H9 (cell line): ENCODE data around the gene SORBS1. TPM values are rescaled to one million over a fixed set of nuclear protein-coding genes. Genes with fewer than 3 reads are reported as not detected.

ENCODE experiments used
- DNase-seq: peaks from one replicate; pipeline ENCODE4 v3.0.0-alpha.2; 2017
- H2AFZ ChIP-seq: one replicate; pipeline ENCODE4 v1.6.1; 2013; ENCODE audit warnings: mild to moderate bottlenecking, low read length, control low read depth, moderate library complexity
- H2AK5ac ChIP-seq: 2 replicates; pipeline ENCODE4 v1.6.1; 2013; ENCODE audit warnings: low read length, control low read depth, mixed read lengths; ENCODE audit not compliant: insufficient read length
- H2BK120ac ChIP-seq: one replicate; pipeline ENCODE4 v1.6.1; 2013; ENCODE audit warnings: low read depth, mild to moderate bottlenecking, low read length, control low read depth, inconsistent platforms; ENCODE audit not compliant: poor library complexity, severe bottlenecking
- H2BK12ac ChIP-seq: 2 replicates; pipeline ENCODE4 v1.6.1; 2013; ENCODE audit warnings: low read length, control low read depth, mixed read lengths, low read depth; ENCODE audit not compliant: insufficient read length
- H2BK15ac ChIP-seq: 2 replicates; pipeline ENCODE4 v1.6.1; 2013; ENCODE audit warnings: low read depth, low read length, control low read depth
- H2BK20ac ChIP-seq: one replicate; pipeline ENCODE4 v1.6.1; 2013; ENCODE audit warnings: low read depth, mild to moderate bottlenecking, low read length, control low read depth, inconsistent platforms; ENCODE audit not compliant: poor library complexity, severe bottlenecking
- H2BK5ac ChIP-seq: 2 replicates; pipeline ENCODE4 v1.6.1; 2013; ENCODE audit warnings: low read length, control low read depth, mixed read lengths; ENCODE audit not compliant: insufficient read length
- H3K14ac ChIP-seq: 2 replicates; pipeline ENCODE4 v1.6.1; 2013; ENCODE audit warnings: low read length, control low read depth; ENCODE audit not compliant: insufficient read depth
- H3K18ac ChIP-seq: 2 replicates; pipeline ENCODE4 v1.6.1; 2013; ENCODE audit warnings: low read depth, mild to moderate bottlenecking, mixed read lengths, low read length, control low read depth; ENCODE audit not compliant: insufficient read length
- H3K23ac ChIP-seq: 2 replicates; pipeline ENCODE4 v1.6.1; 2013; ENCODE audit warnings: low read length, control low read depth, mixed read lengths, low read depth; ENCODE audit not compliant: insufficient read length
- H3K23me2 ChIP-seq: 2 replicates; pipeline ENCODE4 v1.6.1; 2013; ENCODE audit warnings: low read depth, mild to moderate bottlenecking, mixed read lengths, low read length, control low read depth; ENCODE audit not compliant: insufficient read length, poor library complexity, severe bottlenecking
- H3K27ac ChIP-seq: 2 replicates; pipeline ENCODE4 v1.5.1; 2013; ENCODE audit warnings: low read length, control low read depth, mixed read lengths, low read depth; ENCODE audit not compliant: insufficient read length
- H3K27me3 ChIP-seq: 2 replicates; pipeline ENCODE4 v1.6.1; 2013; ENCODE audit warnings: low read length, control low read depth, inconsistent platforms; ENCODE audit not compliant: insufficient read depth
- H3K4ac ChIP-seq: 2 replicates; pipeline ENCODE4 v1.6.1; 2013; ENCODE audit warnings: low read depth, mild to moderate bottlenecking, control low read depth, inconsistent platforms, low read length, moderate library complexity
- H3K4me1 ChIP-seq: 2 replicates; pipeline ENCODE4 v1.6.1; 2013; ENCODE audit warnings: low read length, control low read depth, inconsistent platforms; ENCODE audit not compliant: insufficient read depth
- H3K4me2 ChIP-seq: 2 replicates; pipeline ENCODE4 v1.6.1; 2013; ENCODE audit warnings: low read length, control low read depth, mixed read lengths; ENCODE audit not compliant: insufficient read length, insufficient read depth
- H3K56ac ChIP-seq: 2 replicates; pipeline ENCODE4 v1.6.1; 2013; ENCODE audit warnings: low read depth, mild to moderate bottlenecking, mixed read lengths, low read length, control low read depth; ENCODE audit not compliant: insufficient read length
- H3K79me1 ChIP-seq: 2 replicates; pipeline ENCODE4 v1.6.1; 2013; ENCODE audit warnings: low read depth, mild to moderate bottlenecking, moderate library complexity, low read length, control low read depth, inconsistent platforms; ENCODE audit not compliant: insufficient read depth, poor library complexity, severe bottlenecking
- H3K79me2 ChIP-seq: 2 replicates; pipeline ENCODE4 v1.6.1; 2013; ENCODE audit warnings: low read length, control low read depth, inconsistent platforms; ENCODE audit not compliant: insufficient read depth
- H3K9ac ChIP-seq: 2 replicates; pipeline ENCODE4 v1.6.1; 2013; ENCODE audit warnings: low read length, control low read depth, mixed read lengths; ENCODE audit not compliant: insufficient read length; ENCODE audit errors: extremely low read depth
- H3K9me3 ChIP-seq: one replicate; pipeline ENCODE4 v1.6.1; 2013; ENCODE audit warnings: low read depth, low read length, inconsistent platforms; ENCODE audit not compliant: control insufficient read depth
- H3T11ph ChIP-seq: one replicate; pipeline ENCODE4 v1.6.1; 2013; ENCODE audit warnings: mild to moderate bottlenecking, low read length, control low read depth, inconsistent platforms
- H4K20me1 ChIP-seq: one replicate; pipeline ENCODE4 v1.6.1; 2013; ENCODE audit not compliant: control insufficient read depth, insufficient read length, insufficient read depth
- H4K5ac ChIP-seq: 2 replicates; pipeline ENCODE4 v1.6.1; 2013; ENCODE audit warnings: low read depth, mild to moderate bottlenecking, mixed read lengths, low read length, control low read depth; ENCODE audit not compliant: insufficient read length
- H4K8ac ChIP-seq: replicated peaks from 2 replicates; pipeline ENCODE4 v1.6.1; 2013; ENCODE audit warnings: low read length, control low read depth, mixed read lengths, low read depth; ENCODE audit not compliant: insufficient read length
- H4K91ac ChIP-seq: 2 replicates; pipeline ENCODE4 v1.6.1; 2013; ENCODE audit warnings: low read depth, mild to moderate bottlenecking, moderate library complexity, mixed read lengths, low read length, control low read depth; ENCODE audit not compliant: insufficient read length
- H3K27ac Mint-ChIP-seq, 3 experiments: 2 replicates in 2 of 3; 3 replicates in 1 of 3; pipeline ENCODE4 v1.8.0; 2020 to 2021; ENCODE audit warnings: mixed read lengths in 3 of 3, mild to moderate bottlenecking in 1 of 3, moderate library complexity in 1 of 3
- H3K27me3 Mint-ChIP-seq: 2 replicates; pipeline ENCODE4 v1.8.0; 2021; ENCODE audit warnings: low read depth, mild to moderate bottlenecking, moderate library complexity, mixed read lengths
- H3K36me3 Mint-ChIP-seq, 3 experiments: 2 replicates in 2 of 3; 3 replicates in 1 of 3; pipeline ENCODE4 v1.8.0; 2020 to 2021; ENCODE audit warnings: low read depth in 3 of 3, mixed read lengths in 3 of 3; ENCODE audit not compliant: insufficient read depth in 1 of 3
- H3K4me1 Mint-ChIP-seq, 2 experiments: 2 replicates each; pipeline ENCODE4 v1.8.0; 2020; ENCODE audit warnings: mixed read lengths in 2 of 2
- H3K4me3 Mint-ChIP-seq, 2 experiments: 2 replicates in 1 of 2; 3 replicates in 1 of 2; pipeline ENCODE4 v1.8.0; 2020 to 2021; ENCODE audit warnings: mild to moderate bottlenecking in 2 of 2, mixed read lengths in 2 of 2, moderate library complexity in 1 of 2
- H3K9me3 Mint-ChIP-seq, 2 experiments: 2 replicates in 1 of 2; 3 replicates in 1 of 2; pipeline ENCODE4 v1.8.0; 2020; ENCODE audit warnings: mild to moderate bottlenecking in 2 of 2, mixed read lengths in 2 of 2, moderate library complexity in 1 of 2
- CTCF ChIP-seq: fragments of 200-600 bp; sonication (generic); conservative IDR thresholded peaks from 3 replicates; pipeline ENCODE4 v1.8.0; 2021; ENCODE audit warnings: antibody characterized with exemption, mild to moderate bottlenecking
- WGBS: extraction: QIAGEN DNeasy Blood & Tissue Kit; methylation state at CpG from one replicate; pipeline ENCODE4 v1.1.7; 2013; ENCODE audit warnings: missing lambda C conversion rate, low lambda C conversion rate, mixed read lengths; ENCODE audit not compliant: insufficient read length; ENCODE audit errors: extremely low coverage; 5-methylcytosine and 5-hydroxymethylcytosine counted together
- total RNA-seq: library from RNA; stranded (reverse); gene quantifications from 2 replicates; pipeline ENCODE4 v1.2.1, GENCODE V29; 2021

SORBS1 gene
- total RNA-seq, 1 experiment from 2014 or later = 24.3 TPM

GRCh38 chr10:95543459-95543858, 17.7 kb downstream of the SORBS1 start:
- Histone ChIP-seq H2BK20ac (no peak overlapping the region), H3K18ac (no peak overlapping the region), H3K56ac (no peak overlapping the region), H3K79me1 (peaks cover 8% of the 10 kb centered on the region), H2AK5ac (no peak overlapping the region), H3K9me3 (no peaks in the 10 kb centered on the region), H3T11ph (no peak overlapping the region), H4K5ac (no peak overlapping the region), H3K14ac (no peak overlapping the region), H3K27ac (no peak overlapping the region), H2AFZ (no peak overlapping the region), H2BK120ac (no peak overlapping the region), H3K9ac (no peak overlapping the region), H4K8ac (no peak overlapping the region), H4K20me1 (no peaks in the 10 kb centered on the region), H4K91ac (no peak overlapping the region), H2BK12ac (no peak overlapping the region), H2BK15ac (no peak overlapping the region), H3K79me2 (peaks cover 5% of the 10 kb centered on the region; the same call in 1 of the 2 replicates), H3K4ac (no peak overlapping the region), H3K27me3 (no peaks in the 10 kb centered on the region), H3K23me2 (no peaks in the 10 kb centered on the region), H3K4me2 (no peak overlapping the region), H3K4me1 (peaks cover 13% of the 10 kb centered on the region; the same call in 1 of the 2 replicates), H3K23ac (no peak overlapping the region), H2BK5ac (no peak overlapping the region)
- Mint-ChIP-seq H3K4me1 (peaks cover 64 to 69% of the 10 kb centered on the region in 2 experiments), H3K4me3 (no peak overlapping the region), H3K27me3 (peaks cover 8% of the 10 kb centered on the region), H3K36me3 (peaks cover 0 to 3% (median 0%) of the 10 kb centered on the region in 3 experiments; a peak in 1 of 7 replicates), H3K27ac (peak overlapping the region in 1 of 3 experiments; percentile 46; a peak in 1 of 7 replicates), H3K9me3 (no peaks in the 10 kb centered on the region)
- no peak for DNase-seq
- no CpG with 5 or more reads among the region's 4 CpGs for WGBS
- TF ChIP-seq CTCF = no peak
